ENCODE results near the gene ATF7.

Gene ATF7
- long read RNA-seq, partial matches to known transcripts, result 0 of 13 reads
- long read RNA-seq, other reads (novel, unspliced or antisense), result 13 of 13 reads

DNA sequence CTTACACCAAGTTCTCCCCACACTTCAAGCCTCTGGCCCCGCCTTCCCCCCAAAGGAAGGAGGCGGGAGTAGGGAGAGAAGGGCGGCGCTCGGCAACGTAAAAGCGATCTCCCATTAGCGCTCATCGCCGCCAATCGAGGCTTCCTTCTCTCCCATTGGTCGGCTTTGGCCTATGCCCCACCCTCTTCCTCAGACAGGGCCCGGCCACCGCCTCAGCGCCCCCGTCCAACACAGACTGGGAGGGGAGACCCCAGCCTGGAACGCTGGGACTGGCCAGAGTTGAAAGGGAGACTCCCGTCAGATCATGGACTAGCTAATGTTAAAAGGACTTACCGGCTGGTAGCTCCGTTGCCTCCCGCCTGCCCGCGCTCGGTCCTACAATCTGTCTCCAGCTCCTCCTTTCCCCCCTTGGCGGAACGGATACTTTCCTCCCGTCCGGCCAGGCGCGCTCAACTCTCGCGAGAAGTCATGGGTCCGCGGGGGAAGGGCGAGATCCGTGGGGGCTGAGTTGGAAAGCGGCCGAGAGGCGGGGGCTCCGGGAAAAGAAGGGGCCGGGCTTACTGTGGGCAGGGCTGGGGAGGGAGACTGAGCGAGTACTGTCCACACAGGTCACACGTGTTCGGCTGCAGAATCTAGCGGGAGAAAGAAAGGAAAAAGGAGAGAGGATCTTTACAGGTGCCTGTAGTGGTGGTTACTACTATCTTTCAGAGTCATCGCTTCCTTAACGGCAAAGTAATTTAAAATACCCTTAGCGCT lies at the start of gene ATF7:
Gene ATF7, minus strand, starts transcription at position 437 of the 756 bp plus-strand sequence. CDS start 25,382 bp downstream, outside the sequence.
- TF ChIP-seq POLR2AphosphoS5 (IDR thresholded peaks at IDR 0.05; ENCODE audit: low read depth), result peak; percentile 74; the same call in 1 of the 2 replicates
- TF ChIP-seq, protein P1, sequence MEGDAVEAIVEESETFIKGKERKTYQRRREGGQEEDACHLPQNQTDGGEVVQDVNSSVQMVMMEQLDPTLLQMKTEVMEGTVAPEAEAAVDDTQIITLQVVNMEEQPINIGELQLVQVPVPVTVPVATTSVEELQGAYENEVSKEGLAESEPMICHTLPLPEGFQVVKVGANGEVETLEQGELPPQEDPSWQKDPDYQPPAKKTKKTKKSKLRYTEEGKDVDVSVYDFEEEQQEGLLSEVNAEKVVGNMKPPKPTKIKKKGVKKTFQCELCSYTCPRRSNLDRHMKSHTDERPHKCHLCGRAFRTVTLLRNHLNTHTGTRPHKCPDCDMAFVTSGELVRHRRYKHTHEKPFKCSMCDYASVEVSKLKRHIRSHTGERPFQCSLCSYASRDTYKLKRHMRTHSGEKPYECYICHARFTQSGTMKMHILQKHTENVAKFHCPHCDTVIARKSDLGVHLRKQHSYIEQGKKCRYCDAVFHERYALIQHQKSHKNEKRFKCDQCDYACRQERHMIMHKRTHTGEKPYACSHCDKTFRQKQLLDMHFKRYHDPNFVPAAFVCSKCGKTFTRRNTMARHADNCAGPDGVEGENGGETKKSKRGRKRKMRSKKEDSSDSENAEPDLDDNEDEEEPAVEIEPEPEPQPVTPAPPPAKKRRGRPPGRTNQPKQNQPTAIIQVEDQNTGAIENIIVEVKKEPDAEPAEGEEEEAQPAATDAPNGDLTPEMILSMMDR (IDR thresholded peaks at IDR 0.05; ENCODE audit: insufficient read depth, low read length), result no peak
- TF ChIP-seq, protein P2, sequence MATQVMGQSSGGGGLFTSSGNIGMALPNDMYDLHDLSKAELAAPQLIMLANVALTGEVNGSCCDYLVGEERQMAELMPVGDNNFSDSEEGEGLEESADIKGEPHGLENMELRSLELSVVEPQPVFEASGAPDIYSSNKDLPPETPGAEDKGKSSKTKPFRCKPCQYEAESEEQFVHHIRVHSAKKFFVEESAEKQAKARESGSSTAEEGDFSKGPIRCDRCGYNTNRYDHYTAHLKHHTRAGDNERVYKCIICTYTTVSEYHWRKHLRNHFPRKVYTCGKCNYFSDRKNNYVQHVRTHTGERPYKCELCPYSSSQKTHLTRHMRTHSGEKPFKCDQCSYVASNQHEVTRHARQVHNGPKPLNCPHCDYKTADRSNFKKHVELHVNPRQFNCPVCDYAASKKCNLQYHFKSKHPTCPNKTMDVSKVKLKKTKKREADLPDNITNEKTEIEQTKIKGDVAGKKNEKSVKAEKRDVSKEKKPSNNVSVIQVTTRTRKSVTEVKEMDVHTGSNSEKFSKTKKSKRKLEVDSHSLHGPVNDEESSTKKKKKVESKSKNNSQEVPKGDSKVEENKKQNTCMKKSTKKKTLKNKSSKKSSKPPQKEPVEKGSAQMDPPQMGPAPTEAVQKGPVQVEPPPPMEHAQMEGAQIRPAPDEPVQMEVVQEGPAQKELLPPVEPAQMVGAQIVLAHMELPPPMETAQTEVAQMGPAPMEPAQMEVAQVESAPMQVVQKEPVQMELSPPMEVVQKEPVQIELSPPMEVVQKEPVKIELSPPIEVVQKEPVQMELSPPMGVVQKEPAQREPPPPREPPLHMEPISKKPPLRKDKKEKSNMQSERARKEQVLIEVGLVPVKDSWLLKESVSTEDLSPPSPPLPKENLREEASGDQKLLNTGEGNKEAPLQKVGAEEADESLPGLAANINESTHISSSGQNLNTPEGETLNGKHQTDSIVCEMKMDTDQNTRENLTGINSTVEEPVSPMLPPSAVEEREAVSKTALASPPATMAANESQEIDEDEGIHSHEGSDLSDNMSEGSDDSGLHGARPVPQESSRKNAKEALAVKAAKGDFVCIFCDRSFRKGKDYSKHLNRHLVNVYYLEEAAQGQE (IDR thresholded peaks at IDR 0.05; ENCODE audit: insufficient replicate concordance, low read depth), result peak; percentile 53
- 0 out of 2 replicates have a peak, but pooled peaks have one; percentile 13 for TF ChIP-seq GABPA (IDR thresholded peaks at IDR 0.05; ENCODE audit: low read depth)
- TF ChIP-seq SPI1 (IDR thresholded peaks at IDR 0.05; ENCODE audit: borderline replicate concordance, low read depth), result peak; percentile 2; the same call in 1 of the 2 replicates
- H3K27me3 ChIP-seq (ENCODE audit: insufficient read depth, poor library complexity, severe bottlenecking), result no peaks in the 10 kb centered on the region
- DNase-seq (ENCODE audit: low read depth in 1 of 2, low spot score in 1 of 2), result peak; percentile 95 to 98
- peak within 1 kb of the TSS; percentile 98 for H3K27ac ChIP-seq (replicated peaks)
- peak within 1 kb of the TSS; percentile 84 for H3K4me3 ChIP-seq (replicated peaks; ENCODE audit: insufficient read depth, low read length)

DNA sequence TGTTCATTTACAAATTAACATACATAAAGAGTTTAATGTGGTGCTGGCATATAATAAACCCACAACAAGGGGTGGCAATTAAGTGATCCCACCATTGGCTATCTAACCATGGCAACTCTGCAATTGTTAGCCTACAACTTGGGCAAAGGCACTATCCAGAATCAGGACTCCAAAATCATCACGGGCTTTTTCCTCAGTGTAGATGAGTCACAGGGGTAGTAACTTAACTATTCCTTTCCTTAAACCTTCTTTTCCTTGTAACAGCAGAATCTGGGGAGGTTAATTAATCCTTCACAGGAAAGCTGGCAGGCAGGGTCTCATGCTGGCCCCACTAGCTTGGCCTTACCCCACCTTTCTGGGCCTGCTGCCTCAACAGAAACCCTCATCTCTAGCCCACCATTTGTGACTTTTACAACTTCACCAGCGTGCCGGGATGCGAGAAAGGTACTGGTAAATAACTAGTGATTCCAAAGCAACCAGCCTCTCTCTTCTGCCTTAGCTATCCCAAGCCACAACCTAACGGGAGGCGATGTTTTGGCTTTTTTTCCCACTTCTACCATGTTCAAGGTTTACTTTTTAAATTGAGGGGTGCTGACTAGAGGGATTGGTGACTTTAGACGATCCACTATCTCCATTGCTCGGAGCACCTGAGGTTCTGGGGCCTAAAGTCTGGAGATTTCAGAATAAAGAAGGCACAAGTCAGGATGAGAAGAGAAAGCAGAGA lies 49.0 kb upstream of the ATF7 start:
- H3K27me3 ChIP-seq (ENCODE audit: insufficient read depth, poor library complexity, severe bottlenecking), result peaks cover 25% of the 10 kb centered on the region
- TF ChIP-seq SPI1 (IDR thresholded peaks at IDR 0.05; ENCODE audit: borderline replicate concordance, low read depth) (no peak), POLR2AphosphoS5 (IDR thresholded peaks at IDR 0.05; ENCODE audit: low read depth) (no peak), GABPA (IDR thresholded peaks at IDR 0.05; ENCODE audit: low read depth) (no peak)
- TF ChIP-seq, protein P1 (IDR thresholded peaks at IDR 0.05; ENCODE audit: insufficient read depth, low read length), result no peak
- TF ChIP-seq, protein P2 (IDR thresholded peaks at IDR 0.05; ENCODE audit: insufficient replicate concordance, low read depth), result no peak
- H3K27ac ChIP-seq (replicated peaks), result peak overlapping the region; percentile 92
- no peak for DNase-seq (ENCODE audit: low read depth in 1 of 2, low spot score in 1 of 2)
- peak overlapping the region; percentile 61 for H3K4me3 ChIP-seq (replicated peaks; ENCODE audit: insufficient read depth, low read length)

DNA sequence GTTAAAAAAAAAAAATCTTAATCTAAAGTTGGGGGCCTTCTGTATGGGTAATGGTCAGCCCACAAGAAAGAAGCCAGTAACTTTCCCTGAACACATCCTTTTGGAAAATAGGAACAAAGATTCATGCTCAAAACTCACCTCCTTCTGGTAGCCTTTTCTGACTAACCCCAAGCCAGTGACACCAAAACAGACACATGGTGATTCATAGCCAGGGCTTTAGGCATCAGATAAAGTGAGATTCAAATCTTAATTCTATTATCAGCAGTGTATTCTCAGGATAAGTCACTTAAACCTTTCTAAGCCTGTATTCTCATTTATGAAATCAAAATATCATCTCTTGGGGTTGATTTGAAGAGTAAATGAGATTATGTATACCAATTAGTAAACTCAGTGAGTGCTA lies 44.8 kb upstream of the ATF7 start:
- DNase-seq (ENCODE audit: low read depth in 1 of 2, low spot score in 1 of 2), result no peak
- H3K27me3 ChIP-seq (ENCODE audit: insufficient read depth, poor library complexity, severe bottlenecking), result no peaks in the 10 kb centered on the region
- 0 out of 2 replicates have a peak overlapping the region, but pooled peaks have one; percentile 11 for H3K27ac ChIP-seq (replicated peaks)
- TF ChIP-seq POLR2AphosphoS5 (IDR thresholded peaks at IDR 0.05; ENCODE audit: low read depth) (no peak), SPI1 (IDR thresholded peaks at IDR 0.05; ENCODE audit: borderline replicate concordance, low read depth) (no peak), GABPA (IDR thresholded peaks at IDR 0.05; ENCODE audit: low read depth) (no peak)
- TF ChIP-seq, protein P2 (IDR thresholded peaks at IDR 0.05; ENCODE audit: insufficient replicate concordance, low read depth), result no peak
- TF ChIP-seq, protein P1 (IDR thresholded peaks at IDR 0.05; ENCODE audit: insufficient read depth, low read length), result no peak
- no peak overlapping the region for H3K4me3 ChIP-seq (replicated peaks; ENCODE audit: insufficient read depth, low read length)

Data from HL-60 (cell line).